Mucosa of stomach (tissue), 1 donor: ENCODE measurements around the gene CRYGN.

Experiments used
- H3K27me3 ChIP-seq: one replicate; pipeline ENCODE4 v1.7.0; 2013; ENCODE audit warnings: mild to moderate bottlenecking, low read length; ENCODE audit not compliant: control insufficient read depth, insufficient read depth
- H3K36me3 ChIP-seq: one replicate; pipeline ENCODE4 v1.7.0; 2013; ENCODE audit warnings: low read length; ENCODE audit not compliant: control insufficient read depth, insufficient read depth
- H3K4me1 ChIP-seq: one replicate; pipeline ENCODE4 v1.7.0; 2013; ENCODE audit warnings: mild to moderate bottlenecking, low read length; ENCODE audit not compliant: control insufficient read depth, insufficient read depth
- H3K4me3 ChIP-seq: one replicate; pipeline ENCODE4 v1.7.0; 2013; ENCODE audit warnings: low read length
- H3K9ac ChIP-seq: one replicate; pipeline ENCODE4 v1.7.0; 2013; ENCODE audit warnings: mild to moderate bottlenecking, low read length, moderate library complexity
- H3K9me3 ChIP-seq: one replicate; pipeline ENCODE4 v1.7.0; 2013; ENCODE audit warnings: mild to moderate bottlenecking, low read length, moderate library complexity; ENCODE audit not compliant: control insufficient read depth
- donor health status: Pancreatic carcinoma.

CRYGN gene

DNA sequence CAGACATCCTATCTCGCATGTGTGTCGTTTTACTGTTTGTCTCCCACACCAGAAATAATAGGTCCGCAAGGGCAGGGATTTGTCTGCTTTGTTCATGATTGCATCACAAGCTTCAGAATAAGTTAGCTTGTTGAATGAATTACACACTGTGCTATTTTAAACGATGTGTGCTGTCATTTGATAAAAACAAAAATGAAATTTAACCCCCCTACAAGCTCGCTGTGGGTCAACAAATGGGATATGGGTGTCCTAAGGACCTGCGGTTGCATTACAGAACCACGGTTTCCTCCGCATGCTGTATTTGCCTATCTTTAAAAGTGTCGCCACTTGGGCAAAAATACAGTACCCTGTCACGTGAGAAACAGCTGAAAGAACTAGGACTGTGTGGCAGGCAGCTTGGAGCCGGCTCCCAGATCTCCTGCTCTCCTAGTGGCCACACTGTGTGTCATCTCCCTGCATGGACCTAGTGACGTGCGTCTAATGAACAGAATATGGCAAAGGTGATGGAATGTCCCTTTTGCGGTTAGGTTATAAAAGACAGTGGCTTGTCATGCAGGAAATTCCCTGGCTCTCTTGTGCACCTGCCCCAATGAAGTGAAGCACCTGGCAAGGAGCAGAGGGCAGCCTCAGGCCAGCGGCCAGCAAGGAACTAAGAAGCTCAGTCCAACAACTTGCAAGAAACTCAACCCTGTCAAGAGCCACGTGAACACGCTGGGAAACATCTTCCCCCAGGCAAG, 32.9 kb upstream of the CRYGN start:
- Histone ChIP-seq H3K36me3 (peaks cover 3% of the 10 kb centered on the region), H3K27me3 (no peaks in the 10 kb centered on the region), H3K4me1 (peaks cover 11% of the 10 kb centered on the region), H3K9ac (no peak overlapping the region), H3K4me3 (no peak overlapping the region), H3K9me3 (no peaks in the 10 kb centered on the region)

DNA sequence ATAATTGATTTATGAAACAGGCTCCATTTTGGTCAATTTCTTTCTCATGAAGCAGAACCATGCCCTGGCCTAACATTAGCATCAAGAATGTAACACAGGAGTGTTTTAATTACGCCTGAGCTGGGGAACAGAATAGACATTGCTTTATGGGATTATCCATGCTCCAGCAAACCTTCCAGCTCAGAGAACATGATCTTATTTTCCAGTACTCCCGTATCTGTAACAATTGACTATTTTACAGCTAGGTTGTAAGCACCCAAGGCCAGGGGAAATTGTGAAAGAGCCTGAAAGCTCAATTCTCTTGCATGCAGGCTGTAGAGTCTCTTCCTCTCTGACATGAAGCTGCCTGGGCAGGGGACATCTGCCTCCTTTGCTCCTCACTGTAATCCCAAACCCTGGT, 30.8 kb upstream of the CRYGN start:
- Histone ChIP-seq H3K4me3 (no peak overlapping the region), H3K9ac (no peak overlapping the region), H3K36me3 (peaks cover 3% of the 10 kb centered on the region), H3K27me3 (no peaks in the 10 kb centered on the region), H3K9me3 (no peaks in the 10 kb centered on the region), H3K4me1 (peaks cover 11% of the 10 kb centered on the region)

DNA sequence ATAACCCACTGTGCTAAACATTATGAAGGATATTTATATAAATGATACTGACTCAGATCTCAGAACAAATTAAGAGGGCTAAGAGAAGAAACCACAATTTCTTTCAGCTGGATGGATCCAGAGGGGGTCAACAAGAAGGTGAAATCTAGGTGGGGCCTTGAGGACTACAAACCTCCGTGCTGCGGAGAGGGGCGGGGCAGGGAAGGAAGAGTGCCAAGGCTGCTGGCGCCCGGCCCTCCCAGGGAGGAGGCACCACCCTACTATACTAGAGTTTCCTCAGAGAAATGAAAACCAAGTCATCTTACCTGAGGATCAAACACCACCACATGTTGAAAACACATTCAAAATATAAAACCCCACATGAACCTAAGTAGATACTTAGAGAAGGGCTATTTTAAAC, 29.3 kb upstream of the CRYGN start:
- Histone ChIP-seq H3K27me3 (no peaks in the 10 kb centered on the region), H3K4me3 (no peak overlapping the region), H3K4me1 (peaks cover 11% of the 10 kb centered on the region), H3K36me3 (peaks cover 3% of the 10 kb centered on the region), H3K9me3 (no peaks in the 10 kb centered on the region), H3K9ac (no peak overlapping the region)

- H3K9me3 ChIP-seq: no peaks in the 10 kb centered on the region
- no peak overlapping the region for H3K4me3 ChIP-seq
- no peaks in the 10 kb centered on the region for H3K27me3 ChIP-seq
- peaks cover 11% of the 10 kb centered on the region for H3K4me1 ChIP-seq
- H3K9ac ChIP-seq: no peak overlapping the region
- H3K36me3 ChIP-seq: peaks cover 3% of the 10 kb centered on the region
Observed at GRCh38 chr7:151468217-151469018, 28.5 kb upstream of the CRYGN start.

- Histone ChIP-seq H3K4me3 (no peak overlapping the region), H3K4me1 (peaks cover 6% of the 10 kb centered on the region), H3K27me3 (no peaks in the 10 kb centered on the region), H3K9me3 (no peaks in the 10 kb centered on the region), H3K36me3 (peaks cover 8% of the 10 kb centered on the region), H3K9ac (no peak overlapping the region)
Observed at GRCh38 chr7:151465169-151465568, 25.2 kb upstream of the CRYGN start.

DNA sequence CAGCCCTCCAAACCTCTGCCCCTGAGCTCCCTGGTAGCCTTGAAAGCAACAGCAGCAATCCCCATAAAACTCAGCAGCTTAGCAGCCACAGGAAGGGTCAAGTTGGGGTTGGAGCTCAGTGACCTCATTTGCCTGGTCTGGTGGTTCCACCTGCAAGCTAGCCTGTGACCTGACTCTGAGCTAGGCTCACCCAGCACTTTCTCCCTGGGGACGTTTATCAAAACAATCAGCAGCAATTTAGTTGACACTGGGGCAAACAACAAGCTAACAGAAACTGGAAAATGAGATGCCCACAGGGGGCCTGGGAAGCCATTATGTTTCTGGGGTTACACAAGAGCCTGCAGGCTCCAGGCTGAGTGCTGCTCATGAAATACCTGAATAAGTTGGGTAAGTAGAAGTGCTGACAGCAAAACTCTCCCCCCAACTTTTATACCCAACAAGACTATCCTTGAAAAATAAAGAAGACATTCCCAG, 22.4 kb upstream of the CRYGN start:
- Histone ChIP-seq H3K27me3 (no peaks in the 10 kb centered on the region), H3K4me3 (no peak overlapping the region), H3K4me1 (peaks cover 19% of the 10 kb centered on the region), H3K9ac (no peak overlapping the region), H3K9me3 (no peaks in the 10 kb centered on the region), H3K36me3 (peaks cover 5% of the 10 kb centered on the region)

DNA sequence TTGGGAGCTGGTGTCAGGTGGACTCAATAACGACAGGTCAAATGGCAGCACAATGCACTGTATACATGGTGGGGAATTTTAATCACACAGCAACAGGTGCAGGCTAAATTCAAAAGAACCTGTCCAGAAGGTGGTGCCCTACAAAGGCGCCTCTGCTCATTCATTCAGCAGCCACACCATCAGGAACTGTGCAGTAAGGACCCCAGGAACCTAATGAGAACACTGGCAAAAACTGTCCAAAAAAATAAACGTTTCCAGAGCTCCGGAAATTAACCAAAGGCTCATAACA, 21.9 kb upstream of the CRYGN start:
- Histone ChIP-seq H3K36me3 (peaks cover 5% of the 10 kb centered on the region), H3K4me1 (peaks cover 19% of the 10 kb centered on the region), H3K9ac (no peak overlapping the region), H3K4me3 (no peak overlapping the region), H3K9me3 (no peaks in the 10 kb centered on the region), H3K27me3 (no peaks in the 10 kb centered on the region)

- H3K4me1 ChIP-seq: peaks cover 19% of the 10 kb centered on the region
- H3K27me3 ChIP-seq: no peaks in the 10 kb centered on the region
- no peak overlapping the region for H3K4me3 ChIP-seq
- no peaks in the 10 kb centered on the region for H3K9me3 ChIP-seq
- no peak overlapping the region for H3K9ac ChIP-seq
- peaks cover 5% of the 10 kb centered on the region for H3K36me3 ChIP-seq
Observed at GRCh38 chr7:151461096-151461941, 21.4 kb upstream of the CRYGN start.

GRCh38 chr7:151460474-151460855, 20.5 kb upstream of the CRYGN start:
- Histone ChIP-seq H3K9ac (no peak overlapping the region), H3K4me1 (peaks cover 19% of the 10 kb centered on the region), H3K36me3 (peaks cover 5% of the 10 kb centered on the region)

GRCh38 chr7:151459726-151460473, 20.0 kb upstream of the CRYGN start:
- peaks cover 5% of the 10 kb centered on the region for H3K36me3 ChIP-seq
- H3K9ac ChIP-seq: peak overlapping the region; percentile 38

More at GRCh38 chr7:151460474-151460855, 20.5 kb upstream of the CRYGN start:
- no peaks in the 10 kb centered on the region for H3K27me3 ChIP-seq
- no peaks in the 10 kb centered on the region for H3K9me3 ChIP-seq
- peak overlapping the region; percentile 5 for H3K4me3 ChIP-seq

GRCh38 chr7:151457534-151457933, 17.6 kb upstream of the CRYGN start:
- Histone ChIP-seq H3K4me1 (peaks cover 19% of the 10 kb centered on the region), H3K9ac (no peak overlapping the region), H3K36me3 (no peaks in the 10 kb centered on the region), H3K27me3 (no peaks in the 10 kb centered on the region), H3K9me3 (no peaks in the 10 kb centered on the region), H3K4me3 (no peak overlapping the region)

More at GRCh38 chr7:151459726-151460473, 20.0 kb upstream of the CRYGN start:
- no peaks in the 10 kb centered on the region for H3K9me3 ChIP-seq
- peak overlapping the region; percentile 5 for H3K4me3 ChIP-seq
- no peaks in the 10 kb centered on the region for H3K27me3 ChIP-seq
- peaks cover 19% of the 10 kb centered on the region for H3K4me1 ChIP-seq
